Tibial nerve (tissue), 4 donors: ENCODE results near the gene BST1.

Experiments
- EP300 ChIP-seq, 2 donors: sonication (generic); formaldehyde crosslinking; IDR thresholded peaks; one replicate each; pipeline ENCODE4 v1.6.1; 2017; ENCODE audit warnings: antibody characterized with exemption in 2 of 2, mild to moderate bottlenecking in 1 of 2
- POLR2A ChIP-seq, 2 donors: fragments of 450-650 bp; IDR thresholded peaks; one replicate each; pipeline ENCODE4 v1.6.1; 2017; ENCODE audit warnings: antibody characterized with exemption in 2 of 2, mild to moderate bottlenecking in 2 of 2, moderate library complexity in 2 of 2
- TF ChIP-seq, protein P1 (sequence below), 5 experiments: fragments of 200-600 bp in 3 of 5; fragments of 450-650 bp in 2 of 5; sonication (generic) in 3 of 5; IDR thresholded peaks; one replicate each; pipeline ENCODE4 v1.5.1; 2016 to 2019; ENCODE audit warnings: antibody characterized with exemption in 5 of 5, mild to moderate bottlenecking in 3 of 5, moderate library complexity in 2 of 5

DNA sequence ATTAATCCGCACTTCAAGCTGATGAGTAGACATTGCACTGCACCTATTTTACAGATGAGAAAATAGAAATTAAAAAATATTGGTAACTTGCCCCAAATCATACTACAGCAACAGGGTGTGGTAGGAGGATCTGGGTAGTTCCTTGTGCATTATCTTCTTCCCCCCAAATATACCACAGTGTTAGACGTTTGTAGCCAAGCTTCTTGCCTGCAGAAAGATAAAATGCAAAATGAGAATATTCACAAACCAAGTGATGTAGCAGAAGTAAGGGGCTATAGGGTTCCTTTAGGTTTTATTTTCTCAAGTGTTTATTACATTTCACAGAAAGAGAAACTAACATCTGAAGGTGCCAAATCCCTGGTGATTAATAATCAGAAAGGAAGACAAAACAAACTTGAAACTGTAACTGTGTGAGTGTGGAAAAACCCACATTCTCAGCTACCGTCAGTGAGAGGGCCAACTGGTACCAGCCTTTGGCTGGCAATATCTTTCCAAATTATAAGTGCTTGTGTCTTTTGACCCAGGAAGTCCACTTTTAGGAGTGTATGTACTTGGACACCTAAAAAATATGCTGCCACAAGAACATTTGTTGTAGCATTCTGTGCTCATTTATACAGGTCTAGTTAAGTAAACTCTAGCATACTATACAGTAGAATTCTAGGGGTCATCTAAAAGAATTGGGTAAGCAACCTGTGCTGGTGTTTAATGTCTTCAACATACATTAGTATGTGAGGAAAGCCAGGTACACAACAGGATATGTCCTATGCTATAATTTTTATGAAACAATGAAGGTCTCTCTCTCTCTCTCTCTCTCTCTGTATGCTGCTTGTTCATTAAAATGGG, 68.6 kb downstream of the BST1 start:
- TF ChIP-seq POLR2A (IDR thresholded peaks at IDR 0.05) (no peak), EP300 (IDR thresholded peaks at IDR 0.05) (no peak)
- TF ChIP-seq, protein P1, sequence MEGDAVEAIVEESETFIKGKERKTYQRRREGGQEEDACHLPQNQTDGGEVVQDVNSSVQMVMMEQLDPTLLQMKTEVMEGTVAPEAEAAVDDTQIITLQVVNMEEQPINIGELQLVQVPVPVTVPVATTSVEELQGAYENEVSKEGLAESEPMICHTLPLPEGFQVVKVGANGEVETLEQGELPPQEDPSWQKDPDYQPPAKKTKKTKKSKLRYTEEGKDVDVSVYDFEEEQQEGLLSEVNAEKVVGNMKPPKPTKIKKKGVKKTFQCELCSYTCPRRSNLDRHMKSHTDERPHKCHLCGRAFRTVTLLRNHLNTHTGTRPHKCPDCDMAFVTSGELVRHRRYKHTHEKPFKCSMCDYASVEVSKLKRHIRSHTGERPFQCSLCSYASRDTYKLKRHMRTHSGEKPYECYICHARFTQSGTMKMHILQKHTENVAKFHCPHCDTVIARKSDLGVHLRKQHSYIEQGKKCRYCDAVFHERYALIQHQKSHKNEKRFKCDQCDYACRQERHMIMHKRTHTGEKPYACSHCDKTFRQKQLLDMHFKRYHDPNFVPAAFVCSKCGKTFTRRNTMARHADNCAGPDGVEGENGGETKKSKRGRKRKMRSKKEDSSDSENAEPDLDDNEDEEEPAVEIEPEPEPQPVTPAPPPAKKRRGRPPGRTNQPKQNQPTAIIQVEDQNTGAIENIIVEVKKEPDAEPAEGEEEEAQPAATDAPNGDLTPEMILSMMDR (IDR thresholded peaks at IDR 0.05) = no peak
